Neural cell (in vitro differentiated cells): Measurements from ENCODE around the gene FOXO3.

Source experiments
- EP300 ChIP-seq: fragments of 450-650 bp; conservative IDR thresholded peaks from 2 replicates; pipeline ENCODE4 v1.6.1; 2014; ENCODE audit warnings: antibody characterized with exemption, mild to moderate bottlenecking, moderate library complexity; ENCODE audit not compliant: poor library complexity, severe bottlenecking
- EZH2 ChIP-seq: fragments of 200-600, 300-800 bp; shearing (Covaris generic), sonication (generic); IDR thresholded peaks from 2 replicates; pipeline ENCODE4 v1.6.1; 2014; ENCODE audit warnings: antibody characterized with exemption, low read length, borderline replicate concordance, mild to moderate bottlenecking; ENCODE audit not compliant: insufficient read depth, poor library complexity, severe bottlenecking
- MXI1 ChIP-seq: fragments of 450-650 bp; conservative IDR thresholded peaks from 2 replicates; pipeline ENCODE4 v1.6.1; 2014; ENCODE audit warnings: antibody characterized with exemption, mild to moderate bottlenecking; ENCODE audit not compliant: poor library complexity, severe bottlenecking
- POLR2AphosphoS5 ChIP-seq: IDR thresholded peaks from 2 replicates; pipeline ENCODE4 v1.6.1; 2012
- RAD21 ChIP-seq: fragments of 450-650 bp; conservative IDR thresholded peaks from 2 replicates; pipeline ENCODE4 v1.6.1; 2014; ENCODE audit warnings: antibody characterized with exemption, mild to moderate bottlenecking, moderate library complexity
- SMC3 ChIP-seq: fragments of 450-650 bp; conservative IDR thresholded peaks from 2 replicates; pipeline ENCODE4 v1.6.1; 2014; ENCODE audit warnings: antibody characterized with exemption, mild to moderate bottlenecking, moderate library complexity; ENCODE audit not compliant: poor library complexity
- TAF1 ChIP-seq: IDR thresholded peaks from 2 replicates; pipeline ENCODE4 v1.6.1; 2012; ENCODE audit warnings: low read depth
- TF ChIP-seq, protein P1 (sequence below): fragments of 450-650 bp; IDR thresholded peaks from 2 replicates; pipeline ENCODE4 v1.5.1; 2014; ENCODE audit warnings: antibody characterized with exemption, mild to moderate bottlenecking, moderate library complexity; ENCODE audit not compliant: poor library complexity, severe bottlenecking
- TF ChIP-seq, protein P2 (sequence below): IDR thresholded peaks from 2 replicates; pipeline ENCODE4 v1.6.1; 2012; ENCODE audit warnings: borderline replicate concordance

DNA sequence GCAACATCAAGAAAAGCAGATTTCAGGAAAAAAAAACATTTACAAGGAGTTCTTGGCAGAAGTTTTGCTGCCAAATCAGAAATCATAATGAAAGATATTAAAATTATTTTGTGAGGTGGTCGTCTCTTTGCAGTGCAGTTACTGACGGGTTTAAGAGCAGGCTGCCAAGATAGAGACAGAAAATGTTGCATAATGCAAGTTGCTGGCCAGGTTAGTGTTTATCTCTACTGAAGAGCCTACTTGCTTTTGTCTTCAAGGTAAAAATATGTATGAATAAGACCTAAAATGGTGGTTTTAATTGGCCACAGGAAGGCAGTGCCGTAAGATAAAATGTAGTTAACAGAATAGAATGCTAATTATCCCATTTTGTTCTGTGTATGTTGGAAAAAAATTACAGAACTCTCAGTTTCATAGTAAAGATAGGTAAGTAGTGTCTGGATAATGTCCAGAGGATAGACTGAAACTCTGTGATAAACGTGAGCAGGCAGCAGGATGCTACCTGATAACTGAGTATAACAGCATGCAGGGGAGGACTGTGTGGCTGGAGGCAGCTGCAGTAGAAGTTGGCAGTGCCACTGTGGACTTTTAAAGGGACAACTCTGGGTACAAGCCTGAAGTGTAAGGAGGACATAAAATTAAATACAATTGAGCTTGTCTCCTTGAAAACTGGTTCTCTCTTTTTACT lies 13.9 kb downstream of the FOXO3 start:
- TF ChIP-seq, protein P1, sequence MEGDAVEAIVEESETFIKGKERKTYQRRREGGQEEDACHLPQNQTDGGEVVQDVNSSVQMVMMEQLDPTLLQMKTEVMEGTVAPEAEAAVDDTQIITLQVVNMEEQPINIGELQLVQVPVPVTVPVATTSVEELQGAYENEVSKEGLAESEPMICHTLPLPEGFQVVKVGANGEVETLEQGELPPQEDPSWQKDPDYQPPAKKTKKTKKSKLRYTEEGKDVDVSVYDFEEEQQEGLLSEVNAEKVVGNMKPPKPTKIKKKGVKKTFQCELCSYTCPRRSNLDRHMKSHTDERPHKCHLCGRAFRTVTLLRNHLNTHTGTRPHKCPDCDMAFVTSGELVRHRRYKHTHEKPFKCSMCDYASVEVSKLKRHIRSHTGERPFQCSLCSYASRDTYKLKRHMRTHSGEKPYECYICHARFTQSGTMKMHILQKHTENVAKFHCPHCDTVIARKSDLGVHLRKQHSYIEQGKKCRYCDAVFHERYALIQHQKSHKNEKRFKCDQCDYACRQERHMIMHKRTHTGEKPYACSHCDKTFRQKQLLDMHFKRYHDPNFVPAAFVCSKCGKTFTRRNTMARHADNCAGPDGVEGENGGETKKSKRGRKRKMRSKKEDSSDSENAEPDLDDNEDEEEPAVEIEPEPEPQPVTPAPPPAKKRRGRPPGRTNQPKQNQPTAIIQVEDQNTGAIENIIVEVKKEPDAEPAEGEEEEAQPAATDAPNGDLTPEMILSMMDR = no peak
- TF ChIP-seq POLR2AphosphoS5 (no peak), TAF1 (no peak), RAD21 (no peak), EP300 (no peak), EZH2 (no peak), SMC3 (no peak), MXI1 (no peak)
- TF ChIP-seq, protein P2, sequence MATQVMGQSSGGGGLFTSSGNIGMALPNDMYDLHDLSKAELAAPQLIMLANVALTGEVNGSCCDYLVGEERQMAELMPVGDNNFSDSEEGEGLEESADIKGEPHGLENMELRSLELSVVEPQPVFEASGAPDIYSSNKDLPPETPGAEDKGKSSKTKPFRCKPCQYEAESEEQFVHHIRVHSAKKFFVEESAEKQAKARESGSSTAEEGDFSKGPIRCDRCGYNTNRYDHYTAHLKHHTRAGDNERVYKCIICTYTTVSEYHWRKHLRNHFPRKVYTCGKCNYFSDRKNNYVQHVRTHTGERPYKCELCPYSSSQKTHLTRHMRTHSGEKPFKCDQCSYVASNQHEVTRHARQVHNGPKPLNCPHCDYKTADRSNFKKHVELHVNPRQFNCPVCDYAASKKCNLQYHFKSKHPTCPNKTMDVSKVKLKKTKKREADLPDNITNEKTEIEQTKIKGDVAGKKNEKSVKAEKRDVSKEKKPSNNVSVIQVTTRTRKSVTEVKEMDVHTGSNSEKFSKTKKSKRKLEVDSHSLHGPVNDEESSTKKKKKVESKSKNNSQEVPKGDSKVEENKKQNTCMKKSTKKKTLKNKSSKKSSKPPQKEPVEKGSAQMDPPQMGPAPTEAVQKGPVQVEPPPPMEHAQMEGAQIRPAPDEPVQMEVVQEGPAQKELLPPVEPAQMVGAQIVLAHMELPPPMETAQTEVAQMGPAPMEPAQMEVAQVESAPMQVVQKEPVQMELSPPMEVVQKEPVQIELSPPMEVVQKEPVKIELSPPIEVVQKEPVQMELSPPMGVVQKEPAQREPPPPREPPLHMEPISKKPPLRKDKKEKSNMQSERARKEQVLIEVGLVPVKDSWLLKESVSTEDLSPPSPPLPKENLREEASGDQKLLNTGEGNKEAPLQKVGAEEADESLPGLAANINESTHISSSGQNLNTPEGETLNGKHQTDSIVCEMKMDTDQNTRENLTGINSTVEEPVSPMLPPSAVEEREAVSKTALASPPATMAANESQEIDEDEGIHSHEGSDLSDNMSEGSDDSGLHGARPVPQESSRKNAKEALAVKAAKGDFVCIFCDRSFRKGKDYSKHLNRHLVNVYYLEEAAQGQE = no peak
